Psoas muscle (tissue), 8 donors: ENCODE results near the gene NEU1. TPM values are rescaled to one million over a fixed set of nuclear protein-coding genes. Genes with fewer than 3 reads are reported as not detected.
"Not testable (repeated sequence)": the region's sequence is repeated elsewhere in the genome, so short reads cannot be mapped to it uniquely, and the experiment has no call there.

Experiments
- ATAC-seq, 4 donors: fragments of 200-7000 bp; cut with Tn5 transposase; one replicate each; pipeline ENCODE4 v1.9.1; 2020; ENCODE audit warnings: moderate library complexity in 3 of 4, mild to moderate bottlenecking in 2 of 4
- DNase-seq, 2 donors: peaks; one replicate each; pipeline ENCODE4 v3.0.0-alpha.2; 2020
- H3K27ac ChIP-seq: fragments of 200-600 bp; one replicate; pipeline ENCODE4 v1.8.0; 2022
- H3K27me3 ChIP-seq, 3 donors: fragments of 200-600 bp in 1 of 3; one replicate each; pipeline versions ENCODE4 v1.6.1 to v1.8.0; 2013 to 2022; ENCODE audit warnings: low read length in 2 of 3, mild to moderate bottlenecking in 2 of 3, moderate library complexity in 1 of 3; ENCODE audit not compliant: insufficient read depth in 3 of 3
- H3K36me3 ChIP-seq, 2 donors: fragments of 200-600 bp in 1 of 2; one replicate each; pipeline versions ENCODE4 v1.6.1 to v1.8.0; 2013 to 2022; ENCODE audit warnings: low read depth in 1 of 2, mild to moderate bottlenecking in 1 of 2, moderate library complexity in 1 of 2; ENCODE audit not compliant: insufficient read depth in 1 of 2
- H3K4me1 ChIP-seq: fragments of 200-600 bp; one replicate; pipeline ENCODE4 v1.8.0; 2022
- H3K4me3 ChIP-seq: fragments of 200-600 bp; one replicate; pipeline ENCODE4 v1.8.0; 2022; ENCODE audit warnings: mild to moderate bottlenecking
- H3K9me3 ChIP-seq: fragments of 200-600 bp; one replicate; pipeline ENCODE4 v1.8.0; 2022
- CTCF ChIP-seq: fragments of 200-600 bp; IDR thresholded peaks from one replicate; pipeline ENCODE4 v1.8.0; 2022; ENCODE audit warnings: antibody characterized with exemption
- WGBS, 3 donors: extraction: QIAGEN DNeasy Blood & Tissue Kit; methylation state at CpG; one replicate each; pipeline versions ENCODE4 v1.1.6 to v1.1.7; 2013; 5-methylcytosine and 5-hydroxymethylcytosine counted together
- intact Hi-C, 2 donors: fragments of 100-400 bp; cut with DNase I; formaldehyde crosslinking; loops; one replicate each; pipeline versions ENCODE4 v1.11.0 to v1.14.2; 2022
- polyA plus RNA-seq, 3 donors: library from polyadenylated mRNA; stranded (reverse); fragments of 200-250 nt; gene quantifications; one replicate each; pipeline ENCODE4 v1.2.3, GENCODE V29; 2013
- total RNA-seq, 4 donors: library from RNA; stranded (reverse); fragmentation: NEBNext Ultra II Directional in 2 of 4; extraction: Animal tissue kit (Norgen Biotek cat#: 25700) in 2 of 4; gene quantifications; one replicate each; pipeline versions ENCODE4 v1.2.1 to v1.2.4, GENCODE V29; 2021 to 2023
- donor health status: healthy with polysubstance abuse.
- donor health status: DM: no; HTN: no; CAD: no; lungs with moderate emphysema.
- donor health status: Bipolar disorder and iron deficiency.
- donor health status: healthy.
- donor health status: DM: yes; HTN: yes; CAD: no.
- donor health status: DM: no; HTN: no; CAD: no.
- donor health status: DM: no; HTN: no; CAD: no.
- donor health status: DM: yes; HTN: yes; CAD: no.

NEU1 gene
- total and polyA plus RNA-seq, 7 donors, result 14.2 to 39.8 (median 20.6) TPM

DNA sequence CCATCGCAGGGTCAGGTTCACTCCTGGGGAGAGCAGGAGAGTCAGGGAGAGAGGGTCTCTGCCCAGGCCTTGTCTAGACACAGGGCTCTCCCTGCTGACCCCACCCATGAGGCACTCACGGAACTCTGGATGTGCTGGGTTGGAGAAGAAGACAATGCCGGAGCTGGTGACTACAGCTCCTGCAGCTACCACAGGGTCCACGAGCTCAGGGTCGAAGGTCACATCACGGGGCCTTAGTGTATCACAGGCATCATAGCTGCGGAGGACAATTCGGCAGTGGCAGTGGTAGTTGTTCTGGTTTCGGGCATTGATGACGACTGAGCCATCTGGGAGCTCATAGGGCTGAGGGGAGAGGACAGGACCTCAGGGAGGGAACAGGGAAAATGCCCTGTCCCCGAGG is 2.7 kb downstream of the NEU1 start:
- WGBS, 3 donors, result 85 to 91% (median 90%) methylated on average over 11 of the region's 11 CpGs
- Histone ChIP-seq H3K4me1 (peaks cover 9% of the 10 kb centered on the region), H3K36me3 (peaks cover 5 to 46% of the 10 kb centered on the region in 2 donors), H3K4me3 (no peak overlapping the region), H3K27me3 (no peaks in the 10 kb centered on the region), H3K9me3 (no peaks in the 10 kb centered on the region), H3K27ac (no peak overlapping the region)
- ATAC-seq, result no peak
- intact Hi-C loops, result loop anchor here (10.0 kb wide), 2 partner anchors 85 to 175 kb away; partner anchors contain the start of genes LY6G5C (in 1 of the 2) and VWA7 (in 1 of the 2)
- no peak for TF ChIP-seq CTCF
- no peak for DNase-seq

DNA sequence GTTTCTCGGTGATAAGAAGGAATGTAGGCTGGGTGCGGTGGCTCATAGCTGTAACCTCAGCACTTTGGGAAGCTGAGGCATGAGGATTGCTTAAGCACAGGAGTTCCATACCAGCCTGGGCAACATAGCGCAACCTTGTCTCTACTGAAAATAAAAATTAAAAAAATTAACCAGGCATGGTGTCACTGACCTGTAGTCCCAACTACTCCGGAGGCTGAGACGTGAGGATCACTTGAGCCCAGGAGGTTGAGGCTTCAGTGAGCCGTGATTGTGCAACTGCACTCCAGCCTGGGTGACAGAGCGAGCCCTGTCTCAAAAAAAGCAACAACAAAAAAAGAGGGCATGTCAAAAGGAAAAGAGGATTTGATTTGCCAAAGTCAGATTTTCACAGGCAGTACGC is 3.9 kb downstream of the NEU1 start:
- Histone ChIP-seq H3K4me3 (no peak overlapping the region), H3K27ac (no peak overlapping the region), H3K27me3 (no peaks in the 10 kb centered on the region), H3K9me3 (no peaks in the 10 kb centered on the region), H3K36me3 (peaks cover 5 to 46% of the 10 kb centered on the region in 2 donors), H3K4me1 (peaks cover 9% of the 10 kb centered on the region)
- intact Hi-C loops, result no loop called here
- no peak for TF ChIP-seq CTCF
- WGBS, 3 donors, result 93 to 95% (median 94%) methylated on average over 8 of the region's 8 CpGs
- ATAC-seq (no peak), DNase-seq (no peak)

DNA sequence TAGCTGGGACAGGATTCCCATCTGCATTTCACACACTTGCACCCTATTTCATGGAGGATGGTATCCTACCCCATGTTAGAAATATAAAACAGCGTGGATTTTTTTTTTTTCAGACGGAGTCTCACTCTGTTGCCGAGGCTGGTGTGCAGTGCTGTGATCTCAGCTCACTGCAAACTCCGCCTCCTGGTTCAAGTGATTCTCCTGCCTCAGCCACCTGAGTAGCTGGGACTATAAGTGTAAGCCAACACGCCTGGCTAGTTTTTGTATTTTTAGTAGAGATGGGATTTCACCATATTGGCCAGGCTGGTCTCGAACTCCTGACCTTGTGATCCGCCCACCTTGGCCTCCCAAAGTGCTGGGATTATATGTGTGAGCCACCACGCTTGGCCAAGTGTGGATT is 4.8 kb downstream of the NEU1 start:
- WGBS, 3 donors, result 83 to 88% (median 84%) methylated on average over 8 of the region's 8 CpGs
- ATAC-seq, H3K27me3 ChIP-seq, H3K9me3 ChIP-seq, H3K4me3 ChIP-seq, intact Hi-C loops, H3K27ac ChIP-seq, H3K4me1 ChIP-seq, DNase-seq: not testable (repeated sequence)
- peaks cover 5 to 46% of the 10 kb centered on the region in 2 donors for H3K36me3 ChIP-seq

DNA sequence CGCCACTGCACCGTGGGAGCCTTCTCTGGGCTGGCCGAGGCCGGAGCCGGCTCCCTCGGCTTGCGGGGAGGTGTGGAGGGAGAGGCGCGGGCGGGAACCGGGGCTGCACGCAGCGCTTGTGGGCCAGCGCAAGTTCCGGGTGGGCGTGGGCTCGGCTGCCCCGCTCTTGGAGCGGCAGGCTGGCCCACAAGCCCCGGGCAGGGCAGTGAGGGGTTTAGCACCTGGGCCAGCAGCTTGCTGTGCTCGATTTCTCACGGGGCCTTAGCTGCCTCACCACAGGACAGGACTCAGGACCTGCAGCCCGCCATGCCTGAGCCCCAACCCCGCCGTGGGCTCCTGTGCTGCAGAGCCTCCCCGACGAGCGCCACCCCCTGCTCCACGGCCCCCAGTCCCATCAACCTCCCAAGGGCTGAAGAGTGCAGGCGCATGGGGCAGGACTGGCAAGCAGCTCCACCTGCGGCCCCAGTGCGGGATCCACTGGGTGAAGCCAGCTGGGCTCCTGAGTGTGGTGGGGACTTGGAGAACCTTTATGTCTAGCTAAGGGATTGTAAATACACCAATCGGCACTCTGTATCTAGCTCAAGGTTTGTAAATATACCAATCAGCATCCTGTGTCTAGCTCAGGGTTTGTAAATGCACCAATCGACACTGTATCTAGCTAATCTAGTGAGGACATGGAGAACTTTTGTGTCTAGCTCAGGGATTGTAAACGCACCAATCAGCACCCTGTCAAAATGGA is 10.5 kb downstream of the NEU1 start:
- H3K27ac ChIP-seq, H3K36me3 ChIP-seq, H3K27me3 ChIP-seq, H3K4me1 ChIP-seq, intact Hi-C loops, ATAC-seq, H3K4me3 ChIP-seq, H3K9me3 ChIP-seq, DNase-seq: not testable (repeated sequence)
- 86 to 87% (median 86%) methylated on average over 28 to 35 of the region's 35 CpGs for WGBS, 3 donors

GRCh38 chr6:31851485-31851832 is 11.2 kb downstream of the NEU1 start:
- Histone ChIP-seq H3K4me1 (no peaks in the 10 kb centered on the region), H3K4me3 (no peak overlapping the region), H3K9me3 (no peaks in the 10 kb centered on the region), H3K36me3 (peaks cover 0 to 2% of the 10 kb centered on the region in 2 donors), H3K27ac (no peak overlapping the region), H3K27me3 (no peaks in the 10 kb centered on the region)
- ATAC-seq (no peak), DNase-seq (no peak)
- intact Hi-C loops, result no loop called here
- WGBS, 3 donors, result 68 to 88% (median 80%) methylated on average over 2 of the region's 2 CpGs
- TF ChIP-seq CTCF, result no peak
